Right lobe of liver (tissue), 5 donors: Measurements from ENCODE around the gene DRAXIN. TPM values are rescaled to one million over a fixed set of nuclear protein-coding genes. Genes with fewer than 3 reads are reported as not detected.

ENCODE experiments used
- total RNA-seq, 6 experiments: library from RNA; depleted of rRNA in 2 of 6; stranded (reverse); fragments of >200 nt in 2 of 6; fragmentation: NEBNext Ultra II Directional in 3 of 6; extraction: Animal tissue kit (Norgen Biotek cat#: 25700) in 3 of 6; gene quantifications; one replicate each; pipeline versions ENCODE4 v1.1.0 to v1.2.4, GENCODE V29; 2016 to 2023
- donor health status: DM: no; HTN: no; CAD: no.
- donor health status: DM: no; HTN: no; CAD: no.
- donor health status: DM: no; HTN: yes; CAD: no.
- donor health status: DM: no; HTN: yes; CAD: no.

Gene DRAXIN
- total RNA-seq, 6 experiments from 2014 or later = not detected

Other genes starting within 250 kb of the DRAXIN start
- under 1 TPM in 1 of 6 experiments, not detected in 5; 0.06 TPM for gene DISP3, start 212.6 kb upstream of the DRAXIN start, total RNA-seq
- gene FBXO2, start 37.3 kb upstream of the DRAXIN start, total RNA-seq = 10 to 100 TPM in 4 of 6 experiments, 1 to 10 TPM in 2; 6.6 to 23.7 (median 16.0) TPM
- 10 to 100 TPM in 4 of 6 experiments, 1 to 10 TPM in 2; 8.7 to 15.3 (median 10.5) TPM for gene FBXO44, start 36.8 kb upstream of the DRAXIN start, total RNA-seq
- gene FBXO6, start 27.5 kb upstream of the DRAXIN start, total RNA-seq = 10 to 100 TPM in 4 of 6 experiments, 1 to 10 TPM in 2; 7.0 to 21.1 (median 11.5) TPM
- gene MAD2L2, start 10.6 kb upstream of the DRAXIN start, total RNA-seq = 10 to 100 TPM; 18.0 to 66.4 (median 29.7) TPM
- gene AGTRAP, start 44.4 kb downstream of the DRAXIN start, total RNA-seq = 10 to 100 TPM in 3 of 6 experiments, 1 to 10 TPM in 3; 6.4 to 20.5 (median 11.4) TPM
- not detected for gene C1orf167, start 70.5 kb downstream of the DRAXIN start, total RNA-seq
- gene MTHFR, start 114.3 kb downstream of the DRAXIN start, total RNA-seq = 10 to 100 TPM; 10.6 to 20.1 (median 15.6) TPM
- 10 to 100 TPM in 2 of 6 experiments, 1 to 10 TPM in 4; 4.2 to 12.7 (median 9.2) TPM for gene CLCN6, start 114.5 kb downstream of the DRAXIN start, total RNA-seq
- gene NPPA, start 156.1 kb downstream of the DRAXIN start, total RNA-seq = 1 to 10 TPM in 2 of 6 experiments, under 1 TPM in 2, not detected in 2; 0.27 to 2.3 (median 1.3) TPM
- gene NPPB, start 167.2 kb downstream of the DRAXIN start, total RNA-seq = under 1 TPM in 1 of 6 experiments, not detected in 5; 0.44 TPM
- gene KIAA2013, start 234.7 kb downstream of the DRAXIN start, total RNA-seq = 10 to 100 TPM; 33.5 to 75.1 (median 43.0) TPM
- gene PLOD1, start 243.0 kb downstream of the DRAXIN start, total RNA-seq = 100 to 1,000 TPM in 2 of 6 experiments, 10 to 100 TPM in 4; 70.2 to 119 (median 93.8) TPM